Measurements from ENCODE around the gene HELZ2. TPM values are rescaled to one million over a fixed set of nuclear protein-coding genes. Genes with fewer than 3 reads are reported as not detected.

The HELZ2 gene
- polyA plus RNA-seq, 1 of the 3 experiments (the other 2 are of a cell fraction) = 7.6 TPM

DNA sequence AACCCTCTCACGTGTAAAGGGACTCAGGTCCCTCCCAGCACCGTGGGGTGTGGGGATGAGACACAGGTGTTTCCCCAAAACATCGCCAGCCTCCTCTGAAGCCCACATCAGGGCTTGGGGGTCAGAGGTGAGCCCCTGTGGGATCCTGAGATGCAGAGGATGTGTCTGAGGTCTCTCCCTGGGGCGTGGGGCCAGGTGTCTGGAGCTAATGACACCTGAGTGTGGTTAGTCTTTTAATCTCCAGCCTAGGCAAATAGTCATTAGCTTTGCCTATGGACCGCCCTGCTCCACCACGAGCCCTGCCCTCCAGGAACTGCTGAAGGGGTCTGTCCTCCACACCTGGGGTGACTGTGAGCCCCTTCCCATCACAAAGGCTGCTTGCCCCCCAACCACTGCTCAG lies 28.2 kb downstream of the HELZ2 start (continued):
- no peak for TF ChIP-seq MAX (IDR thresholded peaks at IDR 0.05; ENCODE audit: low read depth)
- TF ChIP-seq, protein P1, sequence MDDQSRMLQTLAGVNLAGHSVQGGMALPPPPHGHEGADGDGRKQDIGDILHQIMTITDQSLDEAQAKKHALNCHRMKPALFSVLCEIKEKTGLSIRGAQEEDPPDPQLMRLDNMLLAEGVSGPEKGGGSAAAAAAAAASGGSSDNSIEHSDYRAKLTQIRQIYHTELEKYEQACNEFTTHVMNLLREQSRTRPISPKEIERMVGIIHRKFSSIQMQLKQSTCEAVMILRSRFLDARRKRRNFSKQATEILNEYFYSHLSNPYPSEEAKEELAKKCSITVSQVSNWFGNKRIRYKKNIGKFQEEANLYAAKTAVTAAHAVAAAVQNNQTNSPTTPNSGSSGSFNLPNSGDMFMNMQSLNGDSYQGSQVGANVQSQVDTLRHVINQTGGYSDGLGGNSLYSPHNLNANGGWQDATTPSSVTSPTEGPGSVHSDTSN (IDR thresholded peaks at IDR 0.05) = no peak
- no peak for TF ChIP-seq RAD21 (IDR thresholded peaks at IDR 0.05; ENCODE audit: low read length)
- no peak for TF ChIP-seq EZH2phosphoT487 (IDR thresholded peaks at IDR 0.05; ENCODE audit: borderline replicate concordance, low read depth)

- TF ChIP-seq IRF3 (IDR thresholded peaks at IDR 0.05; ENCODE audit: low read depth, low read length) = no peak
- TF ChIP-seq USF1 (IDR thresholded peaks at IDR 0.05; ENCODE audit: borderline replicate concordance, low read depth) = no peak
- DNase-seq = no peak
- WGBS (ENCODE audit: low lambda C conversion rate) = 53% methylated on average over 10 of the region's 19 CpGs
- H3F3A ChIP-seq (replicated peaks; ENCODE audit: insufficient read depth) = no peaks in the 10 kb centered on the region
- no peaks in the 10 kb centered on the region for H3K79me2 ChIP-seq (ENCODE audit: insufficient read depth)
- POLR2A ChIA-PET = no interaction called here
- no peak overlapping the region for H3K27ac ChIP-seq (ENCODE audit: low read depth in 2 of 2, low read length in 1 of 2)
- no peaks in the 10 kb centered on the region for H3K9me2 ChIP-seq
- no peaks in the 10 kb centered on the region for H4K20me1 ChIP-seq (ENCODE audit: insufficient read depth)
- no peak overlapping the region for H3K9ac ChIP-seq
- no peaks in the 10 kb centered on the region for H3K9me3 ChIP-seq
- no peak overlapping the region for H2AFZ ChIP-seq (ENCODE audit: low read depth)
- H3K4me2 ChIP-seq = no peak overlapping the region
- peaks cover 0 to 10% of the 10 kb centered on the region in 2 experiments; a peak in 1 of 4 replicates for H3K4me1 ChIP-seq (ENCODE audit: control insufficient read depth in 1 of 2, insufficient read depth in 2 of 2, low read depth in 1 of 2, low read length in 1 of 2)
- H3K36me3 ChIP-seq (replicated peaks in 1 of 2; ENCODE audit: control insufficient read depth in 1 of 2, insufficient read depth in 2 of 2, low read length in 1 of 2) = no peaks in the 10 kb centered on the region
- CTCF ChIA-PET = interaction anchor here (0.7 to 1.7 kb wide), 3 partner anchors 24 to 429 kb away, joined by 3 to 4 read pairs (median 3); partner anchors contain the start of gene PPDPF
- H3K27me3 ChIP-seq (ENCODE audit: insufficient read depth) = no peaks in the 10 kb centered on the region
- H3K4me3 ChIP-seq (ENCODE audit: low read depth in 2 of 2, low read length in 1 of 2) = no peak overlapping the region
Observed at GRCh38 chr20:63544958-63545516, 29.0 kb downstream of the HELZ2 start.

DNA sequence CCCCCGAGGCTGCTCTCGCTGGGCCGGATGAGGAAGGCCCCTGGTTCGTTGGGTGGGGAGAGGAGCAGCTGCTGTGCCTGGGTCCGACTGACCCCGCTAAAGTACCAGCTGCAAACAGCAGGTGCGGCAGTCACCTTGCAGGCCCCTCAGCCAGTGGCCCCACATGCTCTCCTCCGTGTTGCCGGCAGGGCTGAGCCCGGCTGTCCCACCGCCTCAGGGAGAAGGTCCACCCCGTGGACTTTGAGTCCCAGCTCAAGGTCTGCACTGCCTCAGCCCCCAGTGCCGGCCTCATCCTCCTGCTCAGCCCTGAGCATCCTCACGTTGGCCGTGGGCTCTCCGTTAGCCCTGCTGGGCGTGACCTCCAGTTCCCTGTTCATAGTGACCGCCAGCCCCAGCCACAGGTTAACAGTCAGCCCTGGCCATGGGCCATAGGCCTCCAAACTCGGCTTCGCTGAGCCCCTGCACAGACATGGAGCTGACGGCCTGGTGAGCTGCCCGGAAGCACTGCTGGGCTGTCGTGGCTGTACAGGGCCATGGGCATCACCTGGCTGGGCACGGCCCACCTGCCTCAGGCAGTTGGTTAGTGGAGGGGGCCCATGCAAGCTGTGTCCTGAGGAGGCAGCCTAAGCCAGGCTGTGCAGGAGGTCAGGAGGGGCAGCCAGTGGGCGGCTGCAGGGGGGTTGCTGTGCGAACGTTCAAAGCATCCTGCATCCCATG lies 29.6 kb downstream of the HELZ2 start:
- POLR2A ChIA-PET = no interaction called here
- 84% methylated on average over 13 of the region's 27 CpGs for WGBS (ENCODE audit: low lambda C conversion rate)
- no peaks in the 10 kb centered on the region for H3K9me2 ChIP-seq
- no peak for DNase-seq
- no peaks in the 10 kb centered on the region for H3K36me3 ChIP-seq (replicated peaks in 1 of 2; ENCODE audit: control insufficient read depth in 1 of 2, insufficient read depth in 2 of 2, low read length in 1 of 2)
- H3K27me3 ChIP-seq (ENCODE audit: insufficient read depth) = no peaks in the 10 kb centered on the region
- H3K79me2 ChIP-seq (ENCODE audit: insufficient read depth) = no peaks in the 10 kb centered on the region
- no peak overlapping the region for H3K9ac ChIP-seq
- no peaks in the 10 kb centered on the region for H3K9me3 ChIP-seq
- H3K4me2 ChIP-seq = no peak overlapping the region
- H3F3A ChIP-seq (replicated peaks; ENCODE audit: insufficient read depth) = no peaks in the 10 kb centered on the region
- CTCF ChIA-PET = interaction anchor here (0.7 to 1.5 kb wide), 4 partner anchors 23 to 429 kb away, joined by 3 to 6 read pairs (median 3); partner anchors contain the start of gene PPDPF
- no peaks in the 10 kb centered on the region for H4K20me1 ChIP-seq (ENCODE audit: insufficient read depth)
- TF ChIP-seq TEAD4 (IDR thresholded peaks at IDR 0.05; ENCODE audit: borderline replicate concordance, insufficient read depth) (no peak), TCF12 (IDR thresholded peaks at IDR 0.05) (no peak), EZH2phosphoT487 (IDR thresholded peaks at IDR 0.05; ENCODE audit: borderline replicate concordance, low read depth) (no peak), FOXJ3 (CRISPR knock-in tag; IDR thresholded peaks at IDR 0.05) (no peak), RFX5 (IDR thresholded peaks at IDR 0.05; ENCODE audit: low read length) (no peak), MXI1 (IDR thresholded peaks at IDR 0.05; ENCODE audit: low read depth, low read length) (no peak), NFIC (IDR thresholded peaks at IDR 0.05; ENCODE audit: borderline replicate concordance) (no peak), REST (IDR thresholded peaks at IDR 0.05; ENCODE audit: low read depth, low read length) (no peak), RXRA (IDR thresholded peaks at IDR 0.05; ENCODE audit: borderline replicate concordance, low read depth) (no peak), GABPA (IDR thresholded peaks at IDR 0.05; ENCODE audit: low read depth) (no peak)
- TF ChIP-seq, protein P2, sequence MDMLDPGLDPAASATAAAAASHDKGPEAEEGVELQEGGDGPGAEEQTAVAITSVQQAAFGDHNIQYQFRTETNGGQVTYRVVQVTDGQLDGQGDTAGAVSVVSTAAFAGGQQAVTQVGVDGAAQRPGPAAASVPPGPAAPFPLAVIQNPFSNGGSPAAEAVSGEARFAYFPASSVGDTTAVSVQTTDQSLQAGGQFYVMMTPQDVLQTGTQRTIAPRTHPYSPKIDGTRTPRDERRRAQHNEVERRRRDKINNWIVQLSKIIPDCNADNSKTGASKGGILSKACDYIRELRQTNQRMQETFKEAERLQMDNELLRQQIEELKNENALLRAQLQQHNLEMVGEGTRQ (IDR thresholded peaks at IDR 0.05; ENCODE audit: borderline replicate concordance, low read depth, low read length) = no peak
- no peak overlapping the region for H3K27ac ChIP-seq (ENCODE audit: low read depth in 2 of 2, low read length in 1 of 2)
- H3K4me3 ChIP-seq (ENCODE audit: low read depth in 2 of 2, low read length in 1 of 2) = no peak overlapping the region
- no peak overlapping the region for H2AFZ ChIP-seq (ENCODE audit: low read depth)
- H3K4me1 ChIP-seq (ENCODE audit: control insufficient read depth in 1 of 2, insufficient read depth in 2 of 2, low read depth in 1 of 2, low read length in 1 of 2) = peaks cover 0 to 11% of the 10 kb centered on the region in 2 experiments; a peak in 1 of 4 replicates

Measured in SK-N-SH (cell line).